Neuron (in vitro differentiated cells): Measurements from ENCODE around the gene XAGE1B.
"Not testable (repeated sequence)": the region's sequence is repeated elsewhere in the genome, so short reads cannot be mapped to it uniquely, and the experiment has no call there.

Experiments
- H2AFZ ChIP-seq: one replicate; pipeline ENCODE4 v1.6.1; 2013; ENCODE audit warnings: low read depth, mild to moderate bottlenecking, inconsistent platforms, low read length, moderate library complexity
- H3K27me3 ChIP-seq: one replicate; pipeline ENCODE4 v1.6.1; 2013; ENCODE audit warnings: low read length; ENCODE audit not compliant: insufficient read depth
- H3K36me3 ChIP-seq: one replicate; pipeline ENCODE4 v1.6.1; 2013; ENCODE audit warnings: low read length; ENCODE audit not compliant: insufficient read depth
- H3K4me1 ChIP-seq: one replicate; pipeline ENCODE4 v1.6.1; 2013; ENCODE audit warnings: low read length; ENCODE audit not compliant: insufficient read depth
- H3K4me3 ChIP-seq: 2 replicates; pipeline ENCODE4 v1.5.1; 2013; ENCODE audit warnings: mild to moderate bottlenecking, low read length, moderate library complexity
- H3K9me3 ChIP-seq: one replicate; pipeline ENCODE4 v1.6.1; 2013; ENCODE audit warnings: low read length

XAGE1B gene, protein sequence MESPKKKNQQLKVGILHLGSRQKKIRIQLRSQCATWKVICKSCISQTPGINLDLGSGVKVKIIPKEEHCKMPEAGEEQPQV

DNA sequence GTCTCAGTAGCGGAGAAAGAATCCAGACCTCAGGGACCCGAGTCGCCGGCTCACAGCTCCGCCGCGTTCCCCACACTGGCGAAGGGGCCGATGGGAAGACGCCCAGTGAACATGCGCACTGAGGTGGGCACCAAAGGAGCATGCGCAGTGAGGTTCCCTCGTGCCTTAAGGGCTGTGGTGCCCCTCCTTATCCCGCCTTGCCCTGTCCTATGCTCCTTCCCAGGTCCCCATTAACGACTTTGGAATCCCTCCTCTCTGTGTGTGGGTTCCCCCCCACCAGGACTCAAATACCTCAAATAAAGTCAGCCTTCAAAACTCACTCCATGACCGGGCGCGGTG, at the start of gene XAGE1B:
Gene XAGE1B, minus strand, starts transcription at position 77 of the 339 bp plus-strand sequence. CDS start 1,536 bp downstream, outside the sequence.
- H2AFZ ChIP-seq, H3K9me3 ChIP-seq, H3K36me3 ChIP-seq, H3K4me3 ChIP-seq, H3K4me1 ChIP-seq, H3K27me3 ChIP-seq: not testable (repeated sequence)

DNA sequence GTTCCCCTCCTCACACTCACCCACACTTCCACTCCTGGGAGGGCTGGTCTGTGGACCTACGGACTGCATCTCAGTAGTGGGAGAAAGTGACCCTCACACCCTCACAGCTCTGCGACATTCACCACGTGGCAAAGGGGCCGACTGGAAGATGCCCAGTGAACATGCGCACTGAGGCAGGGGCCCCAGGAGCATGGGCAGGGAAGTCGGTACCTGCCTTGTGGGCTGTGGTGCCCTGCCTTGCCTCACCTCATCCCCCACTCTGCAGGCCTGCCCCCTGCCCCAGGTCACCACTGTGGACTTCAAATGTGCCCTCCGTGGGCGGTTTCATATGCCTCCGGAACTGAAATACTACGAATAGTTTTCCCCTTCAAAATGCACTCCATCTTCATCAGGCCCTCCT, 46.2 kb upstream of the XAGE1B start:
- no peaks in the 10 kb centered on the region for H3K36me3 ChIP-seq
- H3K27me3 ChIP-seq = peaks cover 2% of the 10 kb centered on the region
- H2AFZ ChIP-seq = no peak overlapping the region
- no peak overlapping the region for H3K4me3 ChIP-seq
- no peaks in the 10 kb centered on the region for H3K9me3 ChIP-seq
- no peaks in the 10 kb centered on the region for H3K4me1 ChIP-seq

DNA sequence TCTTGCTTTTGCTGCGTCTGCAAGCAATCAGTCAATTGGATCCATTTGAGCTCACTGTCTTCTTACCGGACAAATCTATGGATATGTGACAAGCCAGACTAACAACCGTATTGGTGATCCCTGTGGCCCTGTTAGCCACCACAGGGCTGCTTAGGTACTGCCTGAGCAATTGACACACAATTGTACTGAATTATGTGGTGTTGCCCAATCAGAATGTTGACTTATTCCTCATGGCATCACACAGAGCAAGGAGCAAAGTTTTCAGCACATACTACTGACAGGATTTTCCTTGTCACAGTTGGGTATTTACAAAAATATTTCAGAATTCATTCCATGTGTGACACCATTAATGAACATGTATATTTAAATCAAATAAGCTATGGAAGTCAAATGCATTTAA, 41.3 kb upstream of the XAGE1B start:
- Histone ChIP-seq H2AFZ (no peak overlapping the region), H3K4me3 (no peak overlapping the region), H3K27me3 (peaks cover 2% of the 10 kb centered on the region), H3K9me3 (no peaks in the 10 kb centered on the region), H3K4me1 (no peaks in the 10 kb centered on the region), H3K36me3 (no peaks in the 10 kb centered on the region)

DNA sequence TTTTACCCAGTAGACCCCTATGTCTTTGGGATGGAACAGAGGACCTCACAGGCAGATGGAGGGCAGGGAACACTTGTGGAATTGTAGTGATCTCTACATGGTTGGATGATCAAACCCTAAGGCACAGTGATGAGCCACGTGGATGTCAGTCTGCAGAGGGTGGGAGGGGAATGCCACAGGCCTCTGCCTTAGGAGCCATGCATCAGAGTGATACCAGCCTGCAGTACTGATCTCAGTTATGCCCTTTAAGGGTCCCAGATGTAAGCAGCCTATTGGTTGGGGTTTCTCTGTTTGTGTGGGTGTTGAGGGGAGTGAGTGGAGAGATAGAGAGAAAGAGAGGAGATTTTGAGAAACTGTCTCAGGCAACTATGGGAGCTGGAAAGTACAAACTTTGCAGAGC, 39.9 kb upstream of the XAGE1B start:
- H2AFZ ChIP-seq = no peak overlapping the region
- peaks cover 2% of the 10 kb centered on the region for H3K27me3 ChIP-seq
- no peak overlapping the region for H3K4me3 ChIP-seq

GRCh38 chrX:52553995-52554642, 37.3 kb upstream of the XAGE1B start:
- H3K4me3 ChIP-seq = no peak overlapping the region
- no peak overlapping the region for H2AFZ ChIP-seq
- no peaks in the 10 kb centered on the region for H3K4me1 ChIP-seq
- no peaks in the 10 kb centered on the region for H3K36me3 ChIP-seq
- H3K9me3 ChIP-seq = no peaks in the 10 kb centered on the region
- peaks cover 3% of the 10 kb centered on the region for H3K27me3 ChIP-seq

More for the DNA sequence above, 39.9 kb upstream of the XAGE1B start:
- no peaks in the 10 kb centered on the region for H3K4me1 ChIP-seq
- H3K9me3 ChIP-seq = no peaks in the 10 kb centered on the region
- no peaks in the 10 kb centered on the region for H3K36me3 ChIP-seq

- H3K9me3 ChIP-seq, H3K27me3 ChIP-seq, H3K4me3 ChIP-seq, H3K36me3 ChIP-seq, H2AFZ ChIP-seq, H3K4me1 ChIP-seq: not testable (repeated sequence)
Measured at GRCh38 chrX:52548769-52549168, 31.9 kb upstream of the XAGE1B start.

DNA sequence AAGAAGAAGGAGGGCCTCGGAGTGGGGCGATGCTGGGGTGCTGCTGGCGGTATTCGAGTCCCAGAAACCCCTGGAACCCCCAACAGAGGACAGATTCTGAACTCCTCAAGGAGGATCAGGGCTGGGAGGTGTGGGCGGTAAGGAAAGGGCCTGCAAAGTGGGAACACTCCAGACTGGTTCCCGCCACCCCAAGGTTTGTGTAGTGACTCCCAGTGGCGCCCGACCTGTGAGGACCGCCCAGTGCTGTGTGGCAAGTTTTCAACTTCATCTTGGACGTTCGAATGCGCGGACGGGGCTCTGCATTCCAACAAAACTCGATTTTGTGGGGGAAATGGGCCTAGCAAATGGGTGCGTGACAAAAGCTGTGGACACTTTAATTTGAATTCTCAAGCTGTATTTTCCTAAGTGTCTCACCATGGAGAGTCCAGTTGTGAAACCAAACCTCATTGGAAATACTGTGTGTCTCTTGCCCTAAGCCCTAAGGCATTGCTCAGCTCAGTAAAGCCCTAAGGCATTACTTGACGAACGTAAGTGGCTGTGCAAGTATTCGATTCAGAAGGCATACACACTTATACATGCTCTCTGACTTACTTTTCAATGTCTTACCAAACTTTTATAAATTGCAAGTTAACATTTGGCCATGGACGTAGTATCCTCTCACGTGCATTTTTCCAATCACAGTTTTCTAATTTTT, 27.4 kb upstream of the XAGE1B start:
- Histone ChIP-seq H2AFZ (no peak overlapping the region), H3K4me3 (no peak overlapping the region), H3K36me3 (no peaks in the 10 kb centered on the region), H3K27me3 (peaks cover 11% of the 10 kb centered on the region), H3K9me3 (no peaks in the 10 kb centered on the region), H3K4me1 (no peaks in the 10 kb centered on the region)

GRCh38 chrX:52542311-52542710, 25.4 kb upstream of the XAGE1B start:
- H3K27me3 ChIP-seq = peaks cover 11% of the 10 kb centered on the region
- no peaks in the 10 kb centered on the region for H3K36me3 ChIP-seq
- no peak overlapping the region for H2AFZ ChIP-seq
- H3K9me3 ChIP-seq = no peaks in the 10 kb centered on the region
- no peaks in the 10 kb centered on the region for H3K4me1 ChIP-seq
- no peak overlapping the region for H3K4me3 ChIP-seq

- H3K36me3 ChIP-seq, H3K4me3 ChIP-seq, H2AFZ ChIP-seq, H3K9me3 ChIP-seq, H3K4me1 ChIP-seq: not testable (repeated sequence)
- peaks cover 11% of the 10 kb centered on the region for H3K27me3 ChIP-seq
Measured at GRCh38 chrX:52541051-52541450, 24.2 kb upstream of the XAGE1B start.

DNA sequence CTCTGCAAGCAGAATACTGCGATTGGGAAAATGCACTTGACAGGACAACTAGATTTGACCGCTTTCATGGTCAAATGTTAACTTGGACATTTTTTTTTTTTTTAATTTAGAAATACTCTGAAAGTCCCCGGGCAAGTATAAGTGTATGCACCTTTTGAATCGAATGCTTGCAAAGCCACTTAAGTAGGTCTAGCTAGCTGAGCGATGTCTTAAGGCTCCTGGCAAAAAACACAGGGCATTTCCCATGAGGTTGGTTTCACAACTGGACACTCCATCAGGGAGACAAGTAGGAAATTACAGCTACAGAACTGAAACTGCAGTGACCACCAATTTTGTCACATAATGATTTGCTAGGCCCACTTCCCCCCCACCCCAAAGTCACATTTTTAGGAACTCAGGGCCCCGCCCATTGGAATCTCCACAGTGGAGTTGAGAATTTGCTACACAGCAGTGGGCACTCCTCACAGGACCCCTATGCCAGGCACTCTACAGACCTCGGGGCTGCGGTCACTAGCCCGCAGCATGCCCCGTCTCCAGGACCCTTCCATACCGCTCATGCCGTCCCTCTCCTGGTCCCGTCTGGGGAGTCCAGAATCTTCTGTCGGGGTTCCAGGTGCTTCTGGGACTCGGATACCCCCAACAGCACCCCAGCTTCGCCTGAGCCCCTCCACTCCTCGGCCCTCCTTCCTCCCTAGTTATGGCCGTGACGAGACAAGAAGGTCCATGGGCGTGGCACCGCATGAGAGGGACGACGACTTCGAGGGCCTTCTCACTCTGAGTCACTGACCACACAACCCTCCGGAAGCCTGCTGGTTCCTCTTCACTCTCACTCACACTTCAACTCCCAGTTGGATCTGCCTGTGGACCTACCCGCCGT, 515 bp downstream of the XAGE1B start:
- H3K4me3 ChIP-seq, H3K9me3 ChIP-seq, H3K4me1 ChIP-seq, H3K27me3 ChIP-seq, H2AFZ ChIP-seq, H3K36me3 ChIP-seq: not testable (repeated sequence)

- not testable (repeated sequence) for H3K27me3 ChIP-seq, H3K9me3 ChIP-seq, H3K4me3 ChIP-seq, H3K4me1 ChIP-seq, H2AFZ ChIP-seq, H3K36me3 ChIP-seq
Measured at GRCh38 chrX:52511126-52511525, 5.7 kb downstream of the XAGE1B start.

- H3K9me3 ChIP-seq = no peaks in the 10 kb centered on the region
- H3K36me3 ChIP-seq = no peaks in the 10 kb centered on the region
- no peaks in the 10 kb centered on the region for H3K4me1 ChIP-seq
- H3K27me3 ChIP-seq = peaks cover 9% of the 10 kb centered on the region
- no peak overlapping the region for H3K4me3 ChIP-seq
- no peak overlapping the region for H2AFZ ChIP-seq
Measured at GRCh38 chrX:52509916-52510315, 6.9 kb downstream of the XAGE1B start.

DNA sequence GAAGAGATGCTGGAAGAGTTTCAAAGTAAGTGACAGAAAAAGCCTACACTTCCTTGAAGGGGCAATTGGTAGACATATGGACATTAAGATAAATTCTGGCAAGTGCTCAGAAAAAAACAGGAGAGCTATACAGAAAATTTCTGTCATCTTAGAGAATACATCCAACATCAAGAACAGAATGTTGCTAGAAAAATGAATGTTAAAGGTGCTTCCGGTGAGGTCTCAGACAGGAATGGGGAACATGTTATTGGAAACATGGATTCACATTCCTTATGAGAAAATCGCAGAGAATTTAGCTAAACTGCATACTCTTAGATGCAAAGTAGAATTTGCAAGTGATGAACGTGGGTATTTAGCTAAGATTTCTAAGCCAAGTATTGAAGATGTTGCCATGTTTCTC, 9.5 kb downstream of the XAGE1B start:
- peaks cover 9% of the 10 kb centered on the region for H3K27me3 ChIP-seq
- no peak overlapping the region for H2AFZ ChIP-seq
- no peak overlapping the region for H3K4me3 ChIP-seq
- H3K9me3 ChIP-seq = no peaks in the 10 kb centered on the region
- no peaks in the 10 kb centered on the region for H3K4me1 ChIP-seq
- no peaks in the 10 kb centered on the region for H3K36me3 ChIP-seq
